Measurements from ENCODE around the gene FILIP1L.

The FILIP1L gene

GRCh38 chr3:99934975-99935797, 179.1 kb downstream of the FILIP1L start:
- Histone ChIP-seq H3K27ac (ENCODE audit: poor library complexity, severe bottlenecking) (no peak overlapping the region), H3K36me3 (ENCODE audit: low read depth) (no peaks in the 10 kb centered on the region), H3K4me3 (ENCODE audit: severe bottlenecking) (no peak overlapping the region), H3K9me3 (ENCODE audit: severe bottlenecking) (no peaks in the 10 kb centered on the region), H3K27me3 (ENCODE audit: insufficient read depth, poor library complexity, severe bottlenecking) (no peaks in the 10 kb centered on the region), H3K4me1 (ENCODE audit: insufficient read depth, poor library complexity, severe bottlenecking) (peaks cover 21% of the 10 kb centered on the region)
- DNase-seq (ENCODE audit: low spot score), result no peak
- ATAC-seq (ENCODE audit: low read depth), result no peak
- no peak for TF ChIP-seq CTCF (IDR thresholded peaks at IDR 0.05; ENCODE audit: poor library complexity, severe bottlenecking)

GRCh38 chr3:99933971-99934750, 180.1 kb downstream of the FILIP1L start:
- Histone ChIP-seq H3K4me1 (ENCODE audit: insufficient read depth, poor library complexity, severe bottlenecking) (peaks cover 31% of the 10 kb centered on the region), H3K36me3 (ENCODE audit: low read depth) (no peaks in the 10 kb centered on the region), H3K27ac (ENCODE audit: poor library complexity, severe bottlenecking) (no peak overlapping the region), H3K27me3 (ENCODE audit: insufficient read depth, poor library complexity, severe bottlenecking) (no peaks in the 10 kb centered on the region), H3K4me3 (ENCODE audit: severe bottlenecking) (no peak overlapping the region), H3K9me3 (ENCODE audit: severe bottlenecking) (no peaks in the 10 kb centered on the region)
- DNase-seq (ENCODE audit: low spot score) (no peak), ATAC-seq (ENCODE audit: low read depth) (no peak)
- no peak for TF ChIP-seq CTCF (IDR thresholded peaks at IDR 0.05; ENCODE audit: poor library complexity, severe bottlenecking)

GRCh38 chr3:99931059-99931458, 183.2 kb downstream of the FILIP1L start:
- H3K9me3 ChIP-seq (ENCODE audit: severe bottlenecking), result no peaks in the 10 kb centered on the region
- no peak for TF ChIP-seq CTCF (IDR thresholded peaks at IDR 0.05; ENCODE audit: poor library complexity, severe bottlenecking)
- H3K36me3 ChIP-seq (ENCODE audit: low read depth), result no peaks in the 10 kb centered on the region
- H3K27ac ChIP-seq (ENCODE audit: poor library complexity, severe bottlenecking), result no peak overlapping the region
- H3K4me1 ChIP-seq (ENCODE audit: insufficient read depth, poor library complexity, severe bottlenecking), result peaks cover 18% of the 10 kb centered on the region
- no peak for ATAC-seq (ENCODE audit: low read depth)
- no peak for DNase-seq (ENCODE audit: low spot score)
- no peaks in the 10 kb centered on the region for H3K27me3 ChIP-seq (ENCODE audit: insufficient read depth, poor library complexity, severe bottlenecking)
- no peak overlapping the region for H3K4me3 ChIP-seq (ENCODE audit: severe bottlenecking)

GRCh38 chr3:99929745-99930139, 184.6 kb downstream of the FILIP1L start:
- no peak for DNase-seq (ENCODE audit: low spot score)
- Histone ChIP-seq H3K9me3 (ENCODE audit: severe bottlenecking) (no peaks in the 10 kb centered on the region), H3K27ac (ENCODE audit: poor library complexity, severe bottlenecking) (peak overlapping the region; percentile 23), H3K36me3 (ENCODE audit: low read depth) (no peaks in the 10 kb centered on the region), H3K4me3 (ENCODE audit: severe bottlenecking) (no peak overlapping the region), H3K27me3 (ENCODE audit: insufficient read depth, poor library complexity, severe bottlenecking) (no peaks in the 10 kb centered on the region), H3K4me1 (ENCODE audit: insufficient read depth, poor library complexity, severe bottlenecking) (peaks cover 20% of the 10 kb centered on the region)
- ATAC-seq (ENCODE audit: low read depth), result peak; percentile 95
- TF ChIP-seq CTCF (IDR thresholded peaks at IDR 0.05; ENCODE audit: poor library complexity, severe bottlenecking), result no peak
